Measurements from ENCODE around the gene FATE1.

DNA sequence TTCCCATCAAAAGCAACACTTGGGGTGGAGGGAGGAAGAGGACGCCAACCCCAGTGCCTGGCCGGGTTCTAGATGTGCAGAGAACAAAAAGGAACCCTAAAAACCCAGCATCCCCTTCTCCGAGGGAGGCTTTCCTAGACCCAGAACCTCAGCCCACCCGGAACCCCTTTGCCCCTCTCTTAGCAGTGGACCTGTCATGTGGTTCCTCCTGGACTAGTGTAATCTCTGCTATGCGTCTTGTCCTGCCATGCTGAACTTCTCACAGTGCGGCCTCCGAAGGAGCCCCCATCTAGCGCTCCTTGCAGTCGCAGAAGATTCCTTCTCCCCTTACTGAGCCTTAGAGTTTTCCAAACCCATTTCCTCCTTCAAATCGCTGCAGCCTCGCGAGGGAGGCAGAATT, 21.7 kb upstream of the FATE1 start:
- TF ChIP-seq POLR2AphosphoS5 (IDR thresholded peaks at IDR 0.05; ENCODE audit: low read depth, low read length) = no peak
- TF ChIP-seq, protein P1, sequence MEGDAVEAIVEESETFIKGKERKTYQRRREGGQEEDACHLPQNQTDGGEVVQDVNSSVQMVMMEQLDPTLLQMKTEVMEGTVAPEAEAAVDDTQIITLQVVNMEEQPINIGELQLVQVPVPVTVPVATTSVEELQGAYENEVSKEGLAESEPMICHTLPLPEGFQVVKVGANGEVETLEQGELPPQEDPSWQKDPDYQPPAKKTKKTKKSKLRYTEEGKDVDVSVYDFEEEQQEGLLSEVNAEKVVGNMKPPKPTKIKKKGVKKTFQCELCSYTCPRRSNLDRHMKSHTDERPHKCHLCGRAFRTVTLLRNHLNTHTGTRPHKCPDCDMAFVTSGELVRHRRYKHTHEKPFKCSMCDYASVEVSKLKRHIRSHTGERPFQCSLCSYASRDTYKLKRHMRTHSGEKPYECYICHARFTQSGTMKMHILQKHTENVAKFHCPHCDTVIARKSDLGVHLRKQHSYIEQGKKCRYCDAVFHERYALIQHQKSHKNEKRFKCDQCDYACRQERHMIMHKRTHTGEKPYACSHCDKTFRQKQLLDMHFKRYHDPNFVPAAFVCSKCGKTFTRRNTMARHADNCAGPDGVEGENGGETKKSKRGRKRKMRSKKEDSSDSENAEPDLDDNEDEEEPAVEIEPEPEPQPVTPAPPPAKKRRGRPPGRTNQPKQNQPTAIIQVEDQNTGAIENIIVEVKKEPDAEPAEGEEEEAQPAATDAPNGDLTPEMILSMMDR (IDR thresholded peaks at IDR 0.05) = no peak
- no peak for TF ChIP-seq SIN3A (IDR thresholded peaks at IDR 0.05; ENCODE audit: borderline replicate concordance, insufficient read depth, low read depth, low read length)
- TF ChIP-seq, protein P2, sequence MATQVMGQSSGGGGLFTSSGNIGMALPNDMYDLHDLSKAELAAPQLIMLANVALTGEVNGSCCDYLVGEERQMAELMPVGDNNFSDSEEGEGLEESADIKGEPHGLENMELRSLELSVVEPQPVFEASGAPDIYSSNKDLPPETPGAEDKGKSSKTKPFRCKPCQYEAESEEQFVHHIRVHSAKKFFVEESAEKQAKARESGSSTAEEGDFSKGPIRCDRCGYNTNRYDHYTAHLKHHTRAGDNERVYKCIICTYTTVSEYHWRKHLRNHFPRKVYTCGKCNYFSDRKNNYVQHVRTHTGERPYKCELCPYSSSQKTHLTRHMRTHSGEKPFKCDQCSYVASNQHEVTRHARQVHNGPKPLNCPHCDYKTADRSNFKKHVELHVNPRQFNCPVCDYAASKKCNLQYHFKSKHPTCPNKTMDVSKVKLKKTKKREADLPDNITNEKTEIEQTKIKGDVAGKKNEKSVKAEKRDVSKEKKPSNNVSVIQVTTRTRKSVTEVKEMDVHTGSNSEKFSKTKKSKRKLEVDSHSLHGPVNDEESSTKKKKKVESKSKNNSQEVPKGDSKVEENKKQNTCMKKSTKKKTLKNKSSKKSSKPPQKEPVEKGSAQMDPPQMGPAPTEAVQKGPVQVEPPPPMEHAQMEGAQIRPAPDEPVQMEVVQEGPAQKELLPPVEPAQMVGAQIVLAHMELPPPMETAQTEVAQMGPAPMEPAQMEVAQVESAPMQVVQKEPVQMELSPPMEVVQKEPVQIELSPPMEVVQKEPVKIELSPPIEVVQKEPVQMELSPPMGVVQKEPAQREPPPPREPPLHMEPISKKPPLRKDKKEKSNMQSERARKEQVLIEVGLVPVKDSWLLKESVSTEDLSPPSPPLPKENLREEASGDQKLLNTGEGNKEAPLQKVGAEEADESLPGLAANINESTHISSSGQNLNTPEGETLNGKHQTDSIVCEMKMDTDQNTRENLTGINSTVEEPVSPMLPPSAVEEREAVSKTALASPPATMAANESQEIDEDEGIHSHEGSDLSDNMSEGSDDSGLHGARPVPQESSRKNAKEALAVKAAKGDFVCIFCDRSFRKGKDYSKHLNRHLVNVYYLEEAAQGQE (IDR thresholded peaks at IDR 0.05; ENCODE audit: insufficient read depth in 1 of 2, low read depth in 2 of 2, low read length in 1 of 2) = no peak
- no peak for TF ChIP-seq TCF7L2 (IDR thresholded peaks at IDR 0.05; ENCODE audit: low read depth, low read length)
